Thymus (tissue), 11 donors: ENCODE data around the gene SYT2. TPM values are rescaled to one million over a fixed set of nuclear protein-coding genes. Genes with fewer than 3 reads are reported as not detected.
"Not testable (repeated sequence)": the region's sequence is repeated elsewhere in the genome, so short reads cannot be mapped to it uniquely, and the experiment has no call there.

Source experiments
- DNase-seq, 9 donors: peaks; one replicate each; pipeline ENCODE4 v3.0.0-alpha.2; 2013; ENCODE audit warnings: low spot score in 9 of 9, low read depth in 6 of 9, missing footprints in 1 of 9
- H3K27ac ChIP-seq, 2 donors: one replicate each; pipeline ENCODE4 v1.5.1; 2013; ENCODE audit warnings: control low read depth in 1 of 2, low read depth in 1 of 2, low read length in 1 of 2, mild to moderate bottlenecking in 1 of 2, moderate library complexity in 1 of 2
- H3K27me3 ChIP-seq, 2 donors: one replicate each; pipeline ENCODE4 v1.5.1; 2013; ENCODE audit warnings: low read length in 1 of 2; ENCODE audit not compliant: control insufficient read depth in 2 of 2, insufficient read depth in 1 of 2
- H3K36me3 ChIP-seq, 2 donors: one replicate each; pipeline ENCODE4 v1.5.1; 2013; ENCODE audit warnings: low read length in 1 of 2, mild to moderate bottlenecking in 1 of 2, moderate library complexity in 1 of 2; ENCODE audit not compliant: control insufficient read depth in 2 of 2, insufficient read depth in 2 of 2
- H3K4me1 ChIP-seq, 2 donors: one replicate each; pipeline ENCODE4 v1.5.1; 2013; ENCODE audit warnings: low read length in 2 of 2; ENCODE audit not compliant: control insufficient read depth in 2 of 2, insufficient read depth in 2 of 2
- H3K4me3 ChIP-seq, 2 donors: one replicate each; pipeline ENCODE4 v1.5.1; 2013; ENCODE audit warnings: low read length in 2 of 2, control low read depth in 1 of 2, mild to moderate bottlenecking in 1 of 2
- H3K9me3 ChIP-seq, 2 donors: one replicate each; pipeline ENCODE4 v1.5.1; 2013; ENCODE audit warnings: low read length in 1 of 2, mild to moderate bottlenecking in 1 of 2; ENCODE audit not compliant: control insufficient read depth in 2 of 2, insufficient read depth in 1 of 2
- WGBS: extraction: QIAGEN DNeasy Blood & Tissue Kit; methylation state at CpG from one replicate; pipeline ENCODE4 v1.1.7; 2013; 5-methylcytosine and 5-hydroxymethylcytosine counted together
- polyA plus RNA-seq: library from polyadenylated mRNA; stranded (reverse); fragments of 200-250 nt; gene quantifications from one replicate; pipeline ENCODE4 v1.2.3, GENCODE V29; 2013
- total RNA-seq: library from RNA; stranded (reverse); fragments of 120-200 nt; gene quantifications from one replicate; pipeline ENCODE4 v1.2.4, GENCODE V29; 2013
- donor health status: healthy.

The SYT2 gene
- total and polyA plus RNA-seq, 2 donors: 0.05 to 0.09 TPM

- 92% methylated on average over 10 of the region's 10 CpGs for WGBS
- Histone ChIP-seq H3K4me3 (no peak overlapping the region), H3K27ac (no peak overlapping the region), H3K9me3 (no peaks in the 10 kb centered on the region), H3K4me1 (peaks cover 0 to 6% of the 10 kb centered on the region in 2 donors), H3K27me3 (peaks cover 5 to 69% of the 10 kb centered on the region in 2 donors), H3K36me3 (no peaks in the 10 kb centered on the region)
- no peak for DNase-seq
These were observed 78.0 kb downstream of the SYT2 start for GRCh38 chr1:202632241-202632640.

GRCh38 chr1:202631076-202631923, 79.0 kb downstream of the SYT2 start:
- no peak overlapping the region for H3K27ac ChIP-seq
- H3K36me3 ChIP-seq: no peaks in the 10 kb centered on the region
- 62% methylated on average over 11 of the region's 11 CpGs for WGBS
- H3K4me3 ChIP-seq: no peak overlapping the region
- DNase-seq: no peak
- peaks cover 0 to 6% of the 10 kb centered on the region in 2 donors for H3K4me1 ChIP-seq
- H3K27me3 ChIP-seq: peaks cover 2 to 72% of the 10 kb centered on the region in 2 donors
- no peaks in the 10 kb centered on the region for H3K9me3 ChIP-seq

GRCh38 chr1:202630541-202630940, 79.7 kb downstream of the SYT2 start:
- WGBS: 87% methylated on average over 6 of the region's 6 CpGs
- DNase-seq: no peak
- peaks cover 2 to 70% of the 10 kb centered on the region in 2 donors for H3K27me3 ChIP-seq

GRCh38 chr1:202630096-202630495, 80.2 kb downstream of the SYT2 start:
- H3K4me3 ChIP-seq, H3K4me1 ChIP-seq, H3K9me3 ChIP-seq, H3K36me3 ChIP-seq, H3K27ac ChIP-seq, DNase-seq: not testable (repeated sequence)
- H3K27me3 ChIP-seq: peaks cover 2 to 69% of the 10 kb centered on the region in 2 donors
- 92% methylated on average over 6 of the region's 6 CpGs for WGBS

More at GRCh38 chr1:202630541-202630940, 79.7 kb downstream of the SYT2 start:
- Histone ChIP-seq H3K27ac (no peak overlapping the region), H3K36me3 (no peaks in the 10 kb centered on the region), H3K9me3 (no peaks in the 10 kb centered on the region), H3K4me3 (no peak overlapping the region), H3K4me1 (peaks cover 0 to 6% of the 10 kb centered on the region in 2 donors)

GRCh38 chr1:202629257-202629811, 80.9 kb downstream of the SYT2 start:
- DNase-seq: peak in 3 of 9 donors; percentile 11 to 62 (median 24)
- H3K9me3 ChIP-seq, H3K4me3 ChIP-seq, H3K4me1 ChIP-seq, H3K27ac ChIP-seq, H3K36me3 ChIP-seq: not testable (repeated sequence)
- WGBS: 59% methylated on average over 2 of the region's 2 CpGs
- peaks cover 2 to 72% of the 10 kb centered on the region in 2 donors for H3K27me3 ChIP-seq

GRCh38 chr1:202628646-202629215, 81.5 kb downstream of the SYT2 start:
- Histone ChIP-seq H3K9me3 (no peaks in the 10 kb centered on the region), H3K27ac (no peak overlapping the region), H3K4me1 (peaks cover 0 to 6% of the 10 kb centered on the region in 2 donors), H3K27me3 (peaks cover 2 to 72% of the 10 kb centered on the region in 2 donors), H3K4me3 (no peak overlapping the region), H3K36me3 (no peaks in the 10 kb centered on the region)
- 93% methylated on average over 7 of the region's 7 CpGs for WGBS
- no peak for DNase-seq

GRCh38 chr1:202627841-202628565, 82.3 kb downstream of the SYT2 start:
- H3K27ac ChIP-seq: no peak overlapping the region
- peaks cover 2 to 68% of the 10 kb centered on the region in 2 donors for H3K27me3 ChIP-seq

GRCh38 chr1:202627036-202627435, 83.2 kb downstream of the SYT2 start:
- H3K4me1 ChIP-seq, H3K4me3 ChIP-seq, DNase-seq, H3K27ac ChIP-seq, H3K36me3 ChIP-seq, H3K9me3 ChIP-seq: not testable (repeated sequence)
- 87% methylated on average over 7 of the region's 7 CpGs for WGBS
- H3K27me3 ChIP-seq: peaks cover 2 to 67% of the 10 kb centered on the region in 2 donors

More at GRCh38 chr1:202627841-202628565, 82.3 kb downstream of the SYT2 start:
- no peak for DNase-seq
- Histone ChIP-seq H3K36me3 (no peaks in the 10 kb centered on the region), H3K4me1 (peaks cover 0 to 6% of the 10 kb centered on the region in 2 donors), H3K4me3 (no peak overlapping the region), H3K9me3 (no peaks in the 10 kb centered on the region)
- WGBS: 95% methylated on average over 13 of the region's 13 CpGs
